ENCODE results near the gene PLXNA3.
"Not testable (repeated sequence)": the region's sequence is repeated elsewhere in the genome, so short reads cannot be mapped to it uniquely, and the experiment has no call there.

Gene PLXNA3

DNA sequence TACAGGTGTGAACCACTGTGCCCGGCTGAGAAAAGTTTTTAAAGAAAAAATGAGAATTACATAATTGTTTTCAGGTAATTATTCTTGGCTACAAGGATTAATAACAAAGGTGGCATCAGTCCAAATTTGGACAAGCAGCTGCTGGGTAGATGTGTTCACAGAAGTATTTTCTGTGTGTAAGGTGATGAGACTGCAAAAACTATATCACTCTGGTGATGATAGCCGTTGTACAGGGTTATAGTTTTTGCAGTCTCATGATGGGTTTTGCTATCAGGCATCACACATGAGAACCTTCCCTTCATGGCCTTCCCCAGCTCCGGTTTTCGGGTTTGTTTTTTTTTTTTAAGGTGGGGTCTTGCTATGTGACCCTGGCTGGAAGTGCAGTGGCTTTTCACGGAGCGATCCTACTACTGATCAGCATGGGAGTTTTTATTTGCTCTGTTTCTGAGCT is 37.4 kb downstream of the PLXNA3 start:
- no peak for DNase-seq (ENCODE audit: extremely low read depth in 1 of 2, low read depth in 1 of 2)

DNA sequence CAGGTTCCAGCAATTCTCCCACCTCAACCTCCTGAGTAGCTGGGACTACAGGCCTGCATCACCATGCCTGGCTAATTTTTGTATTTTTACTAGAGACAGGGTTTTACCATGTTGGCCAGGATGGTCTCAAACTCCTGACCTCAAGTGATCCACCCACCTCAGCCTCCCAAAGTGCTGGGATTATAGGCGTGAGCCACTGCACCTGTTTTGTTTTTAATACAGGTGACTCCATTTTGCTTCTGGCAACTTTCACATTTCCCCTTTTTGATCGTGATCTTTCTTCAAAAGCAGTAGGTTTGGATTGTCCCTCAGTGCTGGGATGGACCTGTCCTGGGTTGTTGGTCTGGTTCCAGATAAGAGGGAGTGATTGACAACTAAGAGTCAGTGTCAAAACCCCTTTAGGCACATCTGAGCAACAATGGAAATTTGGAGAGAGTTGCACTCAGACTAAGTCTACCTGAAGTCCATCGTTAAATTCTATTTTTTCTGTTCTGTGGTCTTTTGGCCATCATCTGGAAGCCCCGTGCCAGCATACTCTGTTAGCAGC is 38.6 kb downstream of the PLXNA3 start:
- DNase-seq (ENCODE audit: extremely low read depth in 1 of 2, low read depth in 1 of 2), result not testable (repeated sequence)

DNA sequence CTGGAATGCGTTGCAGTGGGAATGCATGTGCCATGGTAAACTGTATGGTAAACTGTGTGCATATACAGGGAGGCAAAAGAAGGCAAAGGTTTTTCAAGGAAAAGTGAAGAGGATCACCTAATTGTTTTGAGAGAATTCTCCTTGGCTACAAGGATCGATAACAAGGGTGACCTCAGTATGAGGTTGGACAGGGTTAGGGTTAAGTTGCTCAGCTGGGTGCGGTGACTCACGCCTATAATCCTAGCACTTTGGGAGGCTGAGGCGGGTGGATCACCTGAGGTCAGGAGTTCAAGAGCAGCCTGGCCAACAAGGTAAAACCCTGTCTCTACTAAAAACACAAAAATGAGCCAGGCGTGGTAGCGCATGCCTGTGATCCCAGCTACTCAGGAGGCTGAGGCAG is 43.3 kb downstream of the PLXNA3 start:
- not testable (repeated sequence) for DNase-seq (ENCODE audit: extremely low read depth in 1 of 2, low read depth in 1 of 2)

DNA sequence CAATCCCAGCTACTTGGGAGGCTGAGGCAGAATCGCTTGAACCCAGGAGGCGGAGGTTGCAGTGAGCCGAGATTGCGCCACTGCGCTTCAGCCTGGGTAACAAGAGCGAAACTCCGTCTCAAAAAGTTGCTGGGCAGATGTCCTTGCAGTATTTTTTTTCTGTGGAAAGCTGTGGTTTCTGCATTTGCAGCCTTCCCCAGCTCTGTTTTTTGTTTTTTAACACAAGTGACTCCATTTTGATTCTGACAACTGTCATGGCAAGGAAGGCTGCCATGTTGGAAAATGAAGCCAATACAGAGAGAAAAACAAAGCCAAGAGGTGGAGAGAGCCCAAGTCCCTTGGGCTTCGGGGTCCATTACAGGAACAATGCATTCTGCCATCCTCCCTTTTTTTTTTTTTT is 44.0 kb downstream of the PLXNA3 start:
- no peak for DNase-seq (ENCODE audit: extremely low read depth in 1 of 2, low read depth in 1 of 2)

DNA sequence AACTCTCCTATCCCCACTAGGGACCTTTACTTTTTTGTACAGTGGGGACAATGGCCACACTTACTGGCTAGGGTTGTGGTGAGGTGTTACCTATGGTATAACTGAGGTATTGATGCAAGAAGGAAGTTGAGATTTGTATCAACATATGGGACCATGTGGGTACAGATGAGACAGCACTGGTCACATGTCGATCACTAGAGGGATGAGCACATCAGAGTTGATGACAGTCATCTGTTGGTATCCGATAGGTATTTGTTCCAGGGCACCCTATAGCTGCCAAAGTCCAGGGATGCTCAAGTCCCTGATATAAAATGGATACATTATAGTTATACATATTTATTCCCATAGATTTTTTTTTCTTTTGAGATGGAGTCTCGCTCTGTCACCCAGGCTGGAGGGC is 44.9 kb downstream of the PLXNA3 start:
- no peak for DNase-seq (ENCODE audit: extremely low read depth in 1 of 2, low read depth in 1 of 2)

DNA sequence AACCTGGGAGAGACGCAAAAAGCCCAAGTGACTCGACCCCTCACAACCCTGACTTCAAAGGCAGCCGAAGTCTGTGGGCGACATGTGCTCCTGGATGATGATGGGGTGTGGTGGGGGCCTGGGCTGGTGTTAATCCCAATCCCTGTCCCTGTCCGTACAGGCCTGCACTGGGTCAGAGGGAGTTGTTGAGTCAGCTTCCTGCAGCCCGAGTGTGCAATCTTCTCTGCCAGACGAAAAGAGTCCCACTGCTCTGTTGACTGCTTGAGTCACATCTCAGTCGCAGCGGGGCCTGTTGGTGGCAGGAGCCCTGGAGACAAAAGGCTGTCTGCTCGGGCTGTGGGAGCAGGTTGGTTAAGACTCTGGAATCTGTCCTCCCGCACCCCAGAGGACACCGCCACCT is 47.7 kb downstream of the PLXNA3 start:
- DNase-seq (ENCODE audit: extremely low read depth in 1 of 2, low read depth in 1 of 2), result no peak

DNA sequence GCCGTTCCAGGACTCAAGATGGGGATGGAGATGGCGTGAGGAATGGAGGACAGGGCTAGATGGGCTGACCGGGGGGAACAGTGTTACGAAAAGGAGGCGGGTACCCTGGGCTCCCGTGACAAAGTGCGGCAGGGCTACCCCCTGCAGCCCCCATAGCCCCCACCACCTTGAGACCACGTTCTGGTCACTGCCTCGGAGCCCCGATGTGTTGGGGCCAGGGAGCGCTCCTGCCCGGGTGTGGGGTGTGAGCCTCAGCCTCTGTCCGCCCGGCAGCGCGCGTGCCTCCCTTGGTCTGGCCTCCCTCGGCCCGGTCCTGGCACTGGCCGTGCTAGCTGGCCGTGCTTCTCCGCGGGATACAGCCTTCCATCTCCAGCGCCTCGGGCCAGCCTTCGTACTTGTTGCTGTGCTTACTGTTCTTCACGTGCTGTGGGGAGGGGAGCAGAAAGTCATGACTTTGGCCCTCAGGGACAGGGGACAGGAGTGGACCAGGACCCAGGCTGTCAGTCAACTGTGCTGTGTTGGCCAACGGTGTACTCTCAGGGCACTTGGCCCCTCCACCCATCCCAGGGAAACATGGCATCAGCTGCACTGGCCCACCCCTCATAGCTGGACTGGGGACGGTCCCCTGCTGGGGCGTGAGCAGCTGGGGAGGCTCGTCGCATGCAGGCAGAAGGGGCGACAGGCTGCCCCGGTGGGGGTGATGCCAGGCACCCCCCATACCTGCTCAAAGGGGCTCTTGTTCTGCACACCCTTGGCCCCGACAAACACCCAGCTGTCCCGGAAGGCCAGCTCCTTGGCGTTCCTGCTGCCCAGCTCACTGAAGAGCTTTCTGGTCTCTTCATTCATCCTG is 48.6 kb downstream of the PLXNA3 start:
- DNase-seq (ENCODE audit: extremely low read depth in 1 of 2, low read depth in 1 of 2), result no peak

DNA sequence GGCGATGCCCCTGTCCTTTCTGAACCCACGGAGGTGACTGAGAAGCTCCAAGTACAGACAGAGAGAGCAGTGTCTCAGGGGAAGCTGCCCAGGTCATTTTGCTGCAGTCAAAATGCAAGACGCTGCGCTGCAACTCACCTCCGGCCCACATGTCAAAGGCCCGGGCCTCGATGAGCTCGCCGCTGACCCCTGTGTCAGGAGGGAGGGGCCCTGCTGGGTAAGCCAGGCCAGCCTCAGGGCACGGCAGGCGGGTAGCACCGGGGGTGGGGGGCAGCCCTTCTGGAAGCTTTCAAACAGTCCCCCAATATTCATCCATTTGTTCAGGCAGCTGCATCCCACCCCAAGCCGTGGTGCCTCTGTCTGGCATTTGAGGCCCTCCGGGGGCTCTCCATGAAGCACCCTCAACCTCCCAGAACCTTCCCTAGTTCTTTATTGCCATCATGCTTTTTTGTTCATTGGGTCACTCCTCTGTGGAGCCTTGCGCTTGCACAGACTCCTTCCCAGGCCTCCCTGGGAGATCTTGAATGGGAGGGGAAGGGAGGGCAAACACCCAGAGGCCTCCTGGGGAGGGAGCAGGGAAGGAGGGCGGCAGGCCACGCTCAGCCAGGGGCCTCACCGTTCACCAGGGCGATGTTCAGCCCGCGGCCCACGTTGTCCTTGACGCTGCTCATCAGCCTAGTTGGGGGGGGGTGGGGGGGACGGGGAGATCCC is 49.7 kb downstream of the PLXNA3 start:
- no peak for DNase-seq (ENCODE audit: extremely low read depth in 1 of 2, low read depth in 1 of 2)

DNA sequence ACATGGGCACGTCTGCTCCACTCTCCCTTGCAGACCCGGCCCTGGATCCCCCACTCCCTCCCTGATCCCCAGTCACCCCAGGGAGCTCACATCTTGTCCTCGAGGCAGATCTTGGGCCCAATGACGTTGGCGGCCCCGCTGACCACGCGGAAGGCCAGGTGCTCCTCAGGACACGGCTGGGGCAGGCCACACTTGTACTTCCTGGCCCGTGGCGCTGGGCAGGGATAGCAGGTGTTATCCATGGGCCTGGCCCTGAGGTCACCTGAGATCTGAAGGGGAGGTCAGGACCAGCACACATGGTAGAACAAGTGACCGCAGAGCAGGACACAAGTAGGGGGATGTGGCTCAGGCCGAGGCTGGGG is 50.3 kb downstream of the PLXNA3 start:
- DNase-seq (ENCODE audit: extremely low read depth in 1 of 2, low read depth in 1 of 2), result no peak

DNA sequence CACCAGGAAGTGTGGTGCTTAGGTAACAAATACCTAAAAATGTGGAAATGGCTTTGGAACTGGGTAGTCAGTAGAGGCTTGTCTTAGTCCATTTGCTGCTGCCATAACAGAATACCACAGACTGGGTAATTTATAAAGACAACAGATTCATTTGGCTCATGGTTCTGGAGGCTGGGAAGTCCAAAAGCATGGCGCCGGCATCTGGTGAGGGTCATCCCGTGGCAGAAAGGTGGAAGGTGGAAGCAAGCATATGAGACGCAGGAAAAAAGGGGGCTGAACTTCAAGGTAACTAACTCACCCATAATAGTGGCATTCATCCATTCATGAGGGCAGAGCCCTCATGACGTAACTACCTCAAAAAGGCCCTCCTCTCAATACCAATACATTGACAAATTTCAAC is 51.4 kb downstream of the PLXNA3 start:
- no peak for DNase-seq (ENCODE audit: extremely low read depth in 1 of 2, low read depth in 1 of 2)

DNA sequence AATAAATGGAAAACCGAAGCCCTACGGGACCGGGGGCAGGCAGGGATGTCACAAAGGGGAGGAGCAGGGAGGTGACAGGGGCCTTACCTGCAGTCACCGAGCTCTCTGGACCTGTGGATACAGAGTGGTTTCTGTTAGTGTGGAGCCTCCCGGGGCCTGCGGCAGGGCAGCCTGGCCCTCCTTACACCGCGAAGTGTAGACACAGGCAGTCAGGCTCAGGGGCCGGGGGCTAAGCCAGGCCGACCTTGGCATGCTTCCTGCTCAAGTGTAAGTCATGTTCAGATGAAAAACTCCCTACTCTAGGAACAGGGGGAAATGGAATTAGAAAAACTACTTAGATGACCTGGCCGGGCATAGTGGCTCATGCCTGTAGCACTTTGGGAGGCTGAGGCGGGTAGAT is 53.7 kb downstream of the PLXNA3 start:
- no peak for DNase-seq (ENCODE audit: extremely low read depth in 1 of 2, low read depth in 1 of 2)

DNA sequence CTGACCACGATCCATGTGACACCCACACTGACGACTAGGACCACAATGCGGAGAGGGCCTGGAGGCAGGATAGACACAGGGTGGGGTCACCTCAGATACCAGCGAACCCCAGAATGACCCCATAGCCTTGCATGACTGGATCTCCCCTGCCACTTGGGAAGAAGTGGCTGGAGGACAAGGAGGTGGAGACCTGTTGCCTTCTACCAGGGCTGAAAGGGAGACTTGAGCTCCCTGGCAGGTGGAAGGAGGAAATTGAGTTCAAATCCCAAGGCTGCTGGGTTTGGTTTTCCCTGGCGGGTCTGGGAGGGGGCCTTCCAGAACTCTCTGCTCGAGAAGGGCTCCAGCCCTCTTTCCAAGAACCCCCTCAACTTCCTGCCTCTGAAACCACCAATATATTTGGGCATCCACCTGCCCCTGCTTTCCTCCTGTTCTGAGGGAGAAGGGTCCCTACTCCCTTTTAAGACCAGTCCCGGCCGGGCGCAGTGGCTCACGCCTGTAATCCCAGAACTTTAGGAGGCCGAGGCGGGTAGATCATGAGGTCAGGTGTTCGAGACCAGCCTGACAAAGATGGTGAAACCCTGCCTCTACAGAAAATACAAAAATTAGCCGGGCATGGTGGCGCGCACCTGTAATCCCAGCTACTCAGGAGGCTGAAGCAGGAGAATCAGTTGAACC is 54.9 kb downstream of the PLXNA3 start:
- DNase-seq (ENCODE audit: extremely low read depth in 1 of 2, low read depth in 1 of 2), result no peak

DNA sequence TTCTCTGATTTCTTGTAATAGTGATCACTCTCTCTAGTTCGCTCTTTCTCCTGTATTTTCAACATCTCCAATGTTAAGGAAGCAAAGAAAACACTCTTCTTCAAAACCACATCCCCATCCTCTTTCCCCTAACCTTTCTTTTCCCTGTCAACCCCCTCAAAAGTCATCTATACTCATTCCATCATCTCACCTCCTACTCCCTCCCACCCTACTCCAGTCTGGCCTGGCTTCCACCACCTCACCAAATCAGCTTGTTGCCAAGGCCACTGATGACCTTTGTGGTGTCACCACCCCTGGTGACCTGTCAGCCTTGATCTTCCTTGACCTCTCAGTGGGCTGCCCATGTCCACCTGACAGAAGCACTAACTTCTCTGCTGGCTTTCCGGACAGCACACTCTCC is 55.6 kb downstream of the PLXNA3 start:
- no peak for DNase-seq (ENCODE audit: extremely low read depth in 1 of 2, low read depth in 1 of 2)

DNA sequence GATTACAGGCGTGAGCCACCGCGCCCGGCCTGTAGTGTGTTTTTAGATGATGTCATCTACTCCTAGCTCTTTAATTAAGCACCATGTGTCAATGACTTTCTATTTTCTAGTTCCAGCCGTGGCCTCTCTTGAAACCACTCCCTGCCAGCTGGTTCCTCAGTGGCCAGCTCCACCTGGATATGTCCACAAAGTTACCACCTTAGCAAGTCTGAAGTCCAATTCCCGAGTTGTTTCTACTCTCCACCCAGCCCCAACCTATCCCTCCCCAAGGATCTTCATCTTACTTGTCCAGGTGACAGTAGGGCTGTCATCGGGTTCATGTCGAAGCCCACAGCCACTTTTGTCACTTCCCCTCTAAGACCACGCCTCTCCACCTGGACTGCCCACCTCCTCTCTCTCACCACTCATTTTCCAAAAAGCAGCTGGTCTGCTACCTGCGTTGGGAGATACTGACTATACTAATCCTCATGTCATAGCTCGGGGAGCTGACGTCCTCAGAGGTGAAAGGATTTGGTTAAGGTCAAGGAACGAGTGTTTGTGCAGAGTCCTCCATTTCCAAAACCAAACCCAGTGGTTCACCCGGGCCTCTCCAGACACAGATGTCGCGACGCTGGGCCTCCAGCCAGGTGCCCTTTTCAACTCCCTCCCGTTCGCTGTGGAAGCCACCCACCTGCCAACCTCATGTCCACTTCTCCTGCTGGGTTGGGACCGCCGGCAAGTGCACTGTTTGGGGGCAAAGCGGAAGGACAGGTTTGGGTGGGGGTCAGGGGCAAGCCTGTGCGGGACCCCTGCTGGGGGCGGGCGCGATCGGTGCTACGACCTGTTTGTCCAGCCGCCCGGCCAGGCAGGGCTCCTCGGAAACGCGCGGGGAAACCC is 57.2 kb downstream of the PLXNA3 start:
- no peak for DNase-seq (ENCODE audit: extremely low read depth in 1 of 2, low read depth in 1 of 2)

DNA sequence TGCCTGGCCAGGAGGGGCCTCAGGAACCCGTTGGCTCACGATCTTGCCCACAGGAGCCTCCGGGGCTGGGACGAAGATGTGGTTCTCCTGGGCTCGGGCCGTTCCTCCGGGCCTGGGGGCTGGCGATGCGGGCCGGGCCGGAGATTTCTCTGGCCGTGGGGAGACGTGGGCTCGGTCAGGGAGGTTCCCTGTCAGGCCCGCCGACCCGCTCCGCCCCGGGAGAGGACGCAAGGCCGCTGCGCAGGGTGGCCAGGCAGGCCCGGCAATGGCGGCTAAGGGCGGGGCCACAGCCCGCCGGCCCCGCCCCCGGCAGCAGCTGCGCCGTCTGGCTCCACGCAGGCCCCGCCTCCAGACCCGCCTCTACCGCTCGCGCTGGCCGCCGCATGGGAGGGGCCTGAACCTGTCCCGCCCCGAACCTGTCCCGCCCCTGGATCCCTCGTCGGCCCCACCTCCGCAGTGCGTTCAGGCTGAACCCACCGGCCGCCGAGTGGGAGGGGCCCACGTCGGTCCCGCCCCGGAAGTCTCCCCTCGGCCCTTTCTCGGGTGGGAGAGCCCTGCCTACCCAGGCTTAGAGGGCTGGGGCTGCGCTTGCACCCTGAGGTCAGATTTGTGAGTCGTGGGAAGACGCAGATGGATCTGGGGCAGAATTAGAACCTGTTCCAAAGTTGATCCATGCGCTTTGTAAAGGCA is 58.0 kb downstream of the PLXNA3 start, which contains the start of gene FAM3A:
Gene FAM3A (minus strand): TSS at position 267 of the 690 bp plus-strand sequence. CDS start 460 bp downstream, outside the sequence.
- DNase-seq (ENCODE audit: extremely low read depth in 1 of 2, low read depth in 1 of 2), result peak; percentile 73 to 85

DNA sequence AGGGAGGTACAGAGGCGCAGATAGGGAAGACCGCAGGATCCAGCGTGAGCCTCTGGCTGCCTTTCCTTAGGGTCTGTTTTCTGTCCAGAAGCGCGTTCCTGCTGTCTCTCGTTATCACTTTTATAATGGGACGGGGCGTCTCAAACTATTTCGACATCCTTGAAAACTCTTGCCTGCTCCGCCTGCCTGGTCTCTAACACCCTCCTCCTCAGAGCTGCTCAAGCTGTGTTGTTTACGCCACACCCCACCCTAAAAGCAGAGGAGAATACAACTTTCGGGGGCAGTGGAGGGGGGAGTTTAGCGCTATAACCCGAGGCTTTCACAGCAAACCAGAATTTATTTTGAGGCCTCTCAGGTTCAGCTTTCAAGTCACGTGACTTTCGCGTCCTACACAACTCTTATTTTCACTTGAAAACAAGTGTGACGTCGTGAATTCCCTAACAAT is 58.6 kb downstream of the PLXNA3 start:
- no peak for DNase-seq (ENCODE audit: extremely low read depth in 1 of 2, low read depth in 1 of 2)

DNA sequence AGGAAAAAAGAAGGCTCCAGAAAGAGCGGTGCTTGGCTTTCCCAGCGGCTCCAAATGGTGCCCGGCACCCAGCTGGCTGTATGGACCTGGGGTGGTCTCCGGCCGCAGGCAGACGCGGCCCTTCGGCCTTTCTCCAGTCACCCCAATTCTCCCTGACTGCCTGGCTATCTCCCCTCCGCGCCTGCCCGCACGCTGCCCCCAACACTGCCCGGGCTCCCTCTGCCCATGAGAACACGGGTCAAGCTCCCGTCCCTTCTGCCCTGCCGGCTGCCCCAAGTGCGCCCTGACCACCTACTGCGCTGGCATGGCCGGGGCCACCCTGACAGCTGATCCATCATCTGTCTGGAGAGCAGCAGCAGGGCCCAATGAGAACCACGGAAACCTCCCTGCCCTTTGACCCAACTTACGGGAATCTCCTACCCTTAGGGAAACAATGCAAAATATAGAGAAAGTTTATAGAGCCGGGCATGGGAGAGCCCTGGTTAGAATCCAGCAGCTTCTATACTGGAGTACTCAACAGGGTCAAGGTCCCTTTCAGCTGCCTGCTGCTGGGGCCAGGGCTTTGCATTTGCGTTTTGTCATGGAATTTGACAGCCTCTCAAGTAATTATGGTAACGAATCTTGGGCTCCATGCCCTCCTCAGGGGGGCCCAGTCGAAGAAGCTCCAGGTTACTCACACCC is 59.2 kb downstream of the PLXNA3 start:
- no peak for DNase-seq (ENCODE audit: extremely low read depth in 1 of 2, low read depth in 1 of 2)

DNA sequence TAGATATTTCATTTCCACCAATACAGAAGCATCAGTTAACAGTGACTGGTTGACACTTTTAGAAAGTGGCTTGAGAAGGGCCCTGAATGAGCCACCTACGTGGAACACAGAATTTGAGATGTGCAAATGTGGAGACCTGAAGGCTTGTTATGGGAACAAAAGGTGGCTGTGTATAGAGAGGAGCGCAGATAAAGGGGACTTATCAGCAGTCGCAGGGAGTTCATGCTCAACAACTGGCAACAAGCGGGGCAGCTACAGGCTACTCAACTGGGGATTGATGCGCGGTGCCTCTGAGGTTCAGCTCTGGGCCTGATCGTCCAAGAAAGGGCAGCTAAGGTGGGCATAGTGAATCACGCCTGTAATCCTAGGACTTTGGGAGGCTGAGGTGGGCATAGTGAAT is 61.3 kb downstream of the PLXNA3 start:
- DNase-seq (ENCODE audit: extremely low read depth in 1 of 2, low read depth in 1 of 2), result no peak
